PC-9 (cell line): Measurements from ENCODE around the gene SACM1L. TPM values are rescaled to one million over a fixed set of nuclear protein-coding genes. Genes with fewer than 3 reads are reported as not detected.
A peak's percentile ranks its signal among the peaks of the same experiment; 100 is the strongest.

Experiments
- BruUV-seq: library from RNA; stranded (reverse); fragments of 400-500 nt; replicated peaks from 2 replicates; lab custom pipeline; 2021; lab: Mats Ljungman, UMichigan
- CTCF ChIA-PET: fragments of 300-600 bp; sonication (Branson Sonifier 250); formaldehyde crosslinking; loops from one replicate; lab custom pipeline; 2022; ENCODE audit warnings: antibody characterized with exemption; lab: Charles Lee
- POLR2A ChIA-PET: fragments of 300-600 bp; sonication (Branson Sonifier 250); formaldehyde crosslinking; loops from one replicate; lab custom pipeline; 2022; ENCODE audit warnings: antibody characterized with exemption; ENCODE audit not compliant: unreplicated experiment; lab: Charles Lee
- DNase-seq, 2 experiments: peaks; one replicate each; pipeline versions ENCODE4 v3.0.0 to v3.0.0-alpha.2; 2015 to 2022; ENCODE audit warnings: mixed read lengths in 1 of 2
- H2AFZ ChIP-seq: fragments of 200-600 bp; sonication (generic); 2 replicates; pipeline ENCODE4 v1.8.1; 2017; ENCODE audit warnings: antibody characterized with exemption
- H3F3A ChIP-seq: fragments of 200-600 bp; sonication (generic); 2 replicates; pipeline ENCODE4 v1.8.1; 2017; ENCODE audit warnings: antibody characterized with exemption, mild to moderate bottlenecking, low read depth; ENCODE audit not compliant: insufficient read depth
- H3K27ac ChIP-seq: fragments of 200-600 bp; sonication (generic); 2 replicates; pipeline ENCODE4 v1.6.1; 2016; ENCODE audit warnings: mixed run types
- H3K27me3 ChIP-seq: fragments of 200-600 bp; sonication (generic); 2 replicates; pipeline ENCODE4 v1.6.1; 2016; ENCODE audit warnings: low read depth, mixed run types; ENCODE audit not compliant: insufficient read depth
- H3K36me3 ChIP-seq: fragments of 200-600 bp; sonication (generic); 2 replicates; pipeline ENCODE4 v1.6.1; 2016; ENCODE audit warnings: low read depth, mixed run types
- H3K4me1 ChIP-seq: fragments of 200-600 bp; sonication (generic); replicated peaks from 2 replicates; pipeline ENCODE4 v1.6.1; 2016; ENCODE audit warnings: mixed run types; ENCODE audit not compliant: insufficient read depth
- H3K4me2 ChIP-seq: fragments of 200-600 bp; sonication (generic); 2 replicates; pipeline ENCODE4 v1.6.1; 2017; ENCODE audit warnings: mixed run types
- H3K4me3 ChIP-seq: fragments of 200-600 bp; sonication (generic); 2 replicates; pipeline ENCODE4 v1.6.1; 2016; ENCODE audit warnings: mixed run types
- H3K79me2 ChIP-seq: fragments of 200-600 bp; sonication (generic); 2 replicates; pipeline ENCODE4 v1.6.1; 2017; ENCODE audit warnings: low read depth, mixed run types
- H3K9me2 ChIP-seq: fragments of 200-600 bp; sonication (generic); 2 replicates; pipeline ENCODE4 v1.8.1; 2017; ENCODE audit warnings: mild to moderate bottlenecking; ENCODE audit not compliant: insufficient read depth
- H3K9me3 ChIP-seq: fragments of 200-600 bp; sonication (generic); 2 replicates; pipeline ENCODE4 v1.8.1; 2016; ENCODE audit warnings: low read depth; ENCODE audit not compliant: insufficient read depth
- H4K20me1 ChIP-seq: fragments of 200-600 bp; sonication (generic); 2 replicates; pipeline ENCODE4 v1.8.1; 2017; ENCODE audit not compliant: insufficient read depth
- EZH2 ChIP-seq: fragments of 200-600 bp; sonication (generic); IDR thresholded peaks from 2 replicates; pipeline ENCODE4 v1.8.0; 2017; ENCODE audit warnings: antibody characterized with exemption, low read depth
- intact Hi-C: fragments of 100-400 bp; cut with micrococcal nuclease; formaldehyde crosslinking; loops from one replicate; pipeline ENCODE4 v1.10.0; 2022; ENCODE audit not compliant: unreplicated experiment
- total RNA-seq: library from RNA; stranded (reverse); gene quantifications from 2 replicates; pipeline ENCODE4 v1.2.3, GENCODE V29; 2021
- TF ChIP-seq, protein P1 (sequence below): fragments of 200-600 bp; sonication (generic); conservative IDR thresholded peaks from 2 replicates; pipeline ENCODE4 v1.6.1; 2017; ENCODE audit warnings: mixed run types, antibody characterized with exemption, mild to moderate bottlenecking, moderate library complexity

SACM1L gene
- total RNA-seq, 1 experiment from 2014 or later = 33.9 TPM

DNA sequence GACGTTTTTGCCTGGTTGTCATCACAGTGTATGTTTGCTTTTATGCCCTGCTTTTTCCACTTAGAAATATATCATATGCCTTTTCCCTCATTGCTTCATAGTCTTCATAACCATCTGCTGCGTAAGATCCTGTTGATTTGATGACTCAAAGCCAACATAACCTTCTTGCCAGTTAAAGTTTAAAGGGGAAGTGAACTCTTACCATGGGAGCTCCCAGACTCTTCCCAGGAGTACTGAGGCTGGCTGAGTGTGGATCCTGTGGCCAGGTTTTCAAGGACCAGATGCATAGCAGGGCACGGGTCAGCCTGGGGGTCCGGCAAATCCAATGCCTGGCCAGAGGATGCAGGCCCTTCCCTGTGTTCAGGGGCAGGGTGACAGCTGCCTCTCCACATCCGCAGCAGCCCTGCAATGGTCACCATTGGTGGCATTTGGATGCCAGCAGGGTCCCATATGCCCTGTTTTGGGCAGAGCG is 42.0 kb upstream of the SACM1L start:
- ChIA-PET CTCF (no interaction called here), POLR2A (interaction anchor here (0.6 kb wide), 1 partner anchor 1930 kb away, joined by 11 read pairs; no protein-coding TSS in a partner anchor)
- peak in 1 of 2 experiments; percentile 91 for DNase-seq
- H3K27me3 ChIP-seq = no peaks in the 10 kb centered on the region
- no TSS peak for BruUV-seq
- 0 out of 2 replicates have a peak, but pooled peaks cover 5% of the 10 kb centered on the region for H3K9me3 ChIP-seq
- peak overlapping the region; percentile 69 for H3K4me2 ChIP-seq
- H4K20me1 ChIP-seq = no peaks in the 10 kb centered on the region
- no peaks in the 10 kb centered on the region for H3K9me2 ChIP-seq
- no peak overlapping the region for H3K4me3 ChIP-seq
- H3K36me3 ChIP-seq = no peaks in the 10 kb centered on the region
- no peak for TF ChIP-seq EZH2
- TF ChIP-seq, protein P1, sequence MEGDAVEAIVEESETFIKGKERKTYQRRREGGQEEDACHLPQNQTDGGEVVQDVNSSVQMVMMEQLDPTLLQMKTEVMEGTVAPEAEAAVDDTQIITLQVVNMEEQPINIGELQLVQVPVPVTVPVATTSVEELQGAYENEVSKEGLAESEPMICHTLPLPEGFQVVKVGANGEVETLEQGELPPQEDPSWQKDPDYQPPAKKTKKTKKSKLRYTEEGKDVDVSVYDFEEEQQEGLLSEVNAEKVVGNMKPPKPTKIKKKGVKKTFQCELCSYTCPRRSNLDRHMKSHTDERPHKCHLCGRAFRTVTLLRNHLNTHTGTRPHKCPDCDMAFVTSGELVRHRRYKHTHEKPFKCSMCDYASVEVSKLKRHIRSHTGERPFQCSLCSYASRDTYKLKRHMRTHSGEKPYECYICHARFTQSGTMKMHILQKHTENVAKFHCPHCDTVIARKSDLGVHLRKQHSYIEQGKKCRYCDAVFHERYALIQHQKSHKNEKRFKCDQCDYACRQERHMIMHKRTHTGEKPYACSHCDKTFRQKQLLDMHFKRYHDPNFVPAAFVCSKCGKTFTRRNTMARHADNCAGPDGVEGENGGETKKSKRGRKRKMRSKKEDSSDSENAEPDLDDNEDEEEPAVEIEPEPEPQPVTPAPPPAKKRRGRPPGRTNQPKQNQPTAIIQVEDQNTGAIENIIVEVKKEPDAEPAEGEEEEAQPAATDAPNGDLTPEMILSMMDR = no peak
- peaks cover 64% of the 10 kb centered on the region for H3K4me1 ChIP-seq
- no peak overlapping the region for H2AFZ ChIP-seq
- H3K27ac ChIP-seq = peak overlapping the region; percentile 99
- intact Hi-C loops = loop anchor here (10.0 kb wide), 1 partner anchor 762 kb away; no protein-coding TSS in a partner anchor
- peaks cover 84% of the 10 kb centered on the region for H3K79me2 ChIP-seq
- peaks cover 54% of the 10 kb centered on the region for H3F3A ChIP-seq

DNA sequence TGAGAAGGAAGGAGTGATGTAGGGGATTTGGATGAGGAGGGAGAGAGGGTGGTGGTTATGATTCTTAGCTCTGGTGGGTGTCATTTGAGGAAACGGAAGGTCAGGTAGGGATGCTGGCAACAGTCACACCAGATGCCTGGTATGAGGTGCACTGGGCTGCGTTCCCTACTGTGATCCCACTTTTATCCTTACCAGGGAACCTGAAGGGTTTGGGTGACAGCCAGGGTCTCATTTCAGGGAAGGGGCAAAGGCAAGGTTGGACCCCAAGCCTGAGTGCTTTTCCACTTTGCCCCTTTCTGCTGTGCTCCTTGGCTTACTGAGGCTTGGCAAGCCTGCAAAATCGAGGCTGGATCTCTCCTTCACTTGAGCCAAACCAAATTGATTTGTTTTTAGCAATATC is 36.0 kb upstream of the SACM1L start:
- Histone ChIP-seq H2AFZ (no peak overlapping the region), H3K36me3 (no peaks in the 10 kb centered on the region), H3K79me2 (peaks cover 63% of the 10 kb centered on the region), H3K4me2 (no peak overlapping the region), H3F3A (peaks cover 15% of the 10 kb centered on the region; the same call in 1 of the 2 replicates), H3K9me3 (0 out of 2 replicates have a peak, but pooled peaks cover 5% of the 10 kb centered on the region), H3K27ac (no peak overlapping the region), H3K4me1 (peaks cover 15% of the 10 kb centered on the region), H3K9me2 (no peaks in the 10 kb centered on the region), H3K27me3 (no peaks in the 10 kb centered on the region), H4K20me1 (no peaks in the 10 kb centered on the region), H3K4me3 (no peak overlapping the region)
- intact Hi-C loops = no loop called here
- CTCF ChIA-PET = interaction anchor here (0.7 kb wide), 1 partner anchor 9 kb away, joined by 4 read pairs; no protein-coding TSS in a partner anchor
- no peak for DNase-seq
- no peak for TF ChIP-seq EZH2
- TF ChIP-seq, protein P1 = no peak
- BruUV-seq = no TSS peak
- POLR2A ChIA-PET = interaction anchor here (0.6 kb wide), 1 partner anchor 947 kb away, joined by 3 read pairs; no protein-coding TSS in a partner anchor

DNA sequence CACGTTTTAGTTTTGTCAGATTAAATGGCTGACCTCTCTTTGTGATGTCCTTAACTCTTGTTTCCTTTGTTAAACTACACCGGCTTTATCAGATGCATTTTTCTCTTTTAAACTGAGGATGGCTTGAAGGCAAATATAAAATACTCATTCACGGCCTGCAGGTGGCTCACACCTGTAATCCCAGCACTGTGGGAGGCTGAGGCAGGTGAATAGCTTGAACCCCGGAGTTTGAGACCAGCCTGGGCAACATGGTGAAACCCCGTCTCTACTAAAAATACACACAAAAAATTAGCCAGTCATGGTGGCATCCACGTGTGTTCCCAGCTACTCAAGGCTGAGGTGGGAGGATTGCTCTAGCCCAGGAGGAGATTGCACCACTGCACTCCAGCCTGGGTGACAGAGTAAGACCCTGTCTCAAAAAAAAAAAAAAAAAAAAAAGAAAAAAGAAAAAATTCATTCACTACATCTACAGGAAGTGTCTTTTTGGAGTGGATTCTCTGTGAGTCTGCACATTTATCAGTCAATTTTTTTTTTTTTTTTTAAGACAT is 34.7 kb upstream of the SACM1L start:
- ChIA-PET CTCF (interaction anchor here (0.6 to 0.7 kb wide), 2 partner anchors 24 to 103 kb away, joined by 4 to 5 read pairs; no protein-coding TSS in a partner anchor), POLR2A (no interaction called here)
- no peaks in the 10 kb centered on the region for H3K9me3 ChIP-seq
- H3K4me3 ChIP-seq = no peak overlapping the region
- intact Hi-C loops = no loop called here
- no peaks in the 10 kb centered on the region for H3K27me3 ChIP-seq
- no TSS peak for BruUV-seq
- peaks cover 4% of the 10 kb centered on the region; the same call in 1 of the 2 replicates for H3K36me3 ChIP-seq
- peaks cover 14% of the 10 kb centered on the region; the same call in 1 of the 2 replicates for H3F3A ChIP-seq
- TF ChIP-seq, protein P1 = no peak
- TF ChIP-seq EZH2 = no peak
- H2AFZ ChIP-seq = no peak overlapping the region
- H3K79me2 ChIP-seq = peaks cover 51% of the 10 kb centered on the region
- 0 out of 2 replicates have a peak overlapping the region, but pooled peaks have one; percentile 4 for H3K27ac ChIP-seq
- H3K4me1 ChIP-seq = peaks cover 10% of the 10 kb centered on the region
- DNase-seq = no peak
- H4K20me1 ChIP-seq = no peaks in the 10 kb centered on the region
- H3K4me2 ChIP-seq = no peak overlapping the region
- no peaks in the 10 kb centered on the region for H3K9me2 ChIP-seq
